DND-41 (cell line): Measurements from ENCODE around the gene SLC12A8.

Experiments
- ATAC-seq: fragments of 200-7000 bp; cut with Tn5 transposase; 3 replicates; pipeline ENCODE4 v1.9.1; 2021; ENCODE audit warnings: low read depth; ENCODE audit not compliant: insufficient read depth
- DNase-seq: peaks from one replicate; pipeline ENCODE4 v3.0.0-alpha.2; 2020
- H2AFZ ChIP-seq: 2 replicates; pipeline ENCODE4 v1.6.0; 2012; ENCODE audit warnings: low read depth, low read length
- H3K27ac ChIP-seq: 2 replicates; pipeline ENCODE4 v1.5.1; 2012; ENCODE audit warnings: low read length, inconsistent platforms
- H3K27me3 ChIP-seq: fragments of 200-600 bp; sonication (generic); 2 replicates; pipeline ENCODE4 v1.6.0; 2012; ENCODE audit warnings: low read length, mild to moderate bottlenecking, inconsistent platforms; ENCODE audit not compliant: insufficient read depth, poor library complexity
- H3K36me3 ChIP-seq: 2 replicates; pipeline ENCODE4 v1.5.1; 2012; ENCODE audit warnings: low read length, inconsistent platforms; ENCODE audit not compliant: insufficient read depth
- H3K4me1 ChIP-seq: 2 replicates; pipeline ENCODE4 v1.5.1; 2012; ENCODE audit warnings: mild to moderate bottlenecking, low read length; ENCODE audit not compliant: insufficient read depth
- H3K4me2 ChIP-seq: 2 replicates; pipeline ENCODE4 v1.6.0; 2012; ENCODE audit warnings: mild to moderate bottlenecking, moderate library complexity, low read length, inconsistent platforms; ENCODE audit not compliant: insufficient read depth
- H3K4me3 ChIP-seq, 2 experiments: fragments of 200-600 bp in 1 of 2; shearing (Covaris generic) in 1 of 2; 2 replicates each; pipeline ENCODE4 v1.5.1; 2012 to 2016; ENCODE audit warnings: inconsistent platforms in 2 of 2, low read length in 2 of 2, mild to moderate bottlenecking in 2 of 2, low read depth in 1 of 2, moderate library complexity in 1 of 2
- H3K79me2 ChIP-seq: 2 replicates; pipeline ENCODE4 v1.6.0; 2012; ENCODE audit warnings: low read length, inconsistent platforms; ENCODE audit not compliant: insufficient read depth
- H3K9ac ChIP-seq: 2 replicates; pipeline ENCODE4 v1.6.0; 2012; ENCODE audit warnings: low read depth, mild to moderate bottlenecking, inconsistent platforms, low read length, moderate library complexity
- H3K9me3 ChIP-seq: 2 replicates; pipeline ENCODE4 v1.5.1; 2012; ENCODE audit warnings: low read length, moderate library complexity, mild to moderate bottlenecking, inconsistent platforms; ENCODE audit not compliant: insufficient read depth, severe bottlenecking
- H4K20me1 ChIP-seq: 2 replicates; pipeline ENCODE4 v1.6.0; 2012; ENCODE audit warnings: low read length; ENCODE audit not compliant: insufficient read depth
- CTCF ChIP-seq: IDR thresholded peaks from 2 replicates; pipeline ENCODE4 v1.5.1; 2012; ENCODE audit warnings: borderline replicate concordance, low read length, moderate library complexity, mild to moderate bottlenecking; ENCODE audit not compliant: poor library complexity, severe bottlenecking; ENCODE audit errors: extremely low read depth
- EZH2 ChIP-seq: IDR thresholded peaks from 3 replicates; pipeline ENCODE4 v1.6.1; 2012; ENCODE audit warnings: borderline replicate concordance, low read depth, mild to moderate bottlenecking, moderate library complexity, low read length, inconsistent platforms; ENCODE audit not compliant: severe bottlenecking

Gene SLC12A8

GRCh38 chr3:125116311-125117080 lies 96.1 kb downstream of the SLC12A8 start:
- Histone ChIP-seq H2AFZ (no peak overlapping the region), H3K27me3 (peaks cover 4% of the 10 kb centered on the region), H4K20me1 (no peaks in the 10 kb centered on the region), H3K9me3 (no peaks in the 10 kb centered on the region), H3K9ac (no peak overlapping the region), H3K4me2 (no peak overlapping the region), H3K79me2 (no peaks in the 10 kb centered on the region), H3K36me3 (no peaks in the 10 kb centered on the region), H3K4me3 (no peak overlapping the region), H3K27ac (no peak overlapping the region), H3K4me1 (no peaks in the 10 kb centered on the region)
- no peak for DNase-seq
- TF ChIP-seq CTCF (no peak), EZH2 (no peak)
- ATAC-seq = no peak

- Histone ChIP-seq H3K27ac (no peak overlapping the region), H3K9me3 (no peaks in the 10 kb centered on the region), H3K36me3 (no peaks in the 10 kb centered on the region), H3K4me3 (no peak overlapping the region), H2AFZ (no peak overlapping the region), H4K20me1 (no peaks in the 10 kb centered on the region), H3K79me2 (no peaks in the 10 kb centered on the region), H3K27me3 (peaks cover 4% of the 10 kb centered on the region), H3K9ac (no peak overlapping the region), H3K4me1 (no peaks in the 10 kb centered on the region), H3K4me2 (no peak overlapping the region)
- DNase-seq (no peak), ATAC-seq (no peak)
- TF ChIP-seq EZH2 (no peak), CTCF (no peak)
Observed at GRCh38 chr3:125115640-125116039, 96.9 kb downstream of the SLC12A8 start.

GRCh38 chr3:125112981-125113380 lies 99.6 kb downstream of the SLC12A8 start:
- H3K4me1 ChIP-seq = no peaks in the 10 kb centered on the region
- H3K36me3 ChIP-seq = no peaks in the 10 kb centered on the region
- no peak overlapping the region for H3K27ac ChIP-seq
- no peak overlapping the region for H3K9ac ChIP-seq
- TF ChIP-seq CTCF = no peak
- no peak for TF ChIP-seq EZH2
- H2AFZ ChIP-seq = no peak overlapping the region
- no peak overlapping the region for H3K4me3 ChIP-seq
- DNase-seq (no peak), ATAC-seq (no peak)
- no peaks in the 10 kb centered on the region for H4K20me1 ChIP-seq
- peaks cover 4% of the 10 kb centered on the region for H3K27me3 ChIP-seq
- no peaks in the 10 kb centered on the region for H3K79me2 ChIP-seq
- no peaks in the 10 kb centered on the region for H3K9me3 ChIP-seq
- no peak overlapping the region for H3K4me2 ChIP-seq
